HCT116 (cell line): ENCODE results near the gene EPS15. TPM values are rescaled to one million over a fixed set of nuclear protein-coding genes. Genes with fewer than 3 reads are reported as not detected.

ENCODE experiments used
- ATAC-seq: fragments of 200-7000 bp; cut with Tn5 transposase; 2 replicates; pipeline ENCODE4 v1.9.1; 2020; ENCODE audit warnings: mild to moderate bottlenecking, moderate library complexity
- BruUV-seq: library from RNA; stranded (reverse); fragments of 400-500 nt; replicated peaks from 2 replicates; lab custom pipeline; 2021; lab: Mats Ljungman, UMichigan
- CTCF ChIA-PET: fragments of 300-600 bp; sonication (Branson Sonifier 250); formaldehyde crosslinking; loops from one replicate; lab custom pipeline; 2021; ENCODE audit warnings: antibody characterized with exemption; lab: Charles Lee
- POLR2A ChIA-PET: fragments of 300-600, 350-600 bp; sonication (Branson Sonifier 250); formaldehyde crosslinking; loops from one replicate; lab custom pipeline; 2021; ENCODE audit warnings: antibody characterized with exemption; lab: Charles Lee
- RAD21 ChIA-PET, 2 experiments: fragments of 300-600 bp; sonication (Branson Sonifier 250); formaldehyde crosslinking; loops; one replicate each; lab custom pipeline; 2023; ENCODE audit warnings: low total read pairs in 2 of 2; ENCODE audit not compliant: uncharacterized antibody in 2 of 2, unreplicated experiment in 2 of 2, low non-redundant PET in 1 of 2; lab: Charles Lee
- DNase-seq: peaks from one replicate; pipeline ENCODE4 v3.0.0-alpha.2; 2010; ENCODE audit warnings: low read depth, low spot score
- H2AFZ ChIP-seq: fragments of 200-600 bp; shearing (Covaris generic), sonication (generic); 2 replicates; pipeline ENCODE4 v1.6.1; 2017; ENCODE audit warnings: low read depth, mixed run types, mixed read lengths, antibody characterized with exemption, low read length; ENCODE audit not compliant: poor library complexity, severe bottlenecking
- H3K27ac ChIP-seq: 2 replicates; pipeline ENCODE4 v1.5.1; 2012; ENCODE audit warnings: low read depth, low read length
- H3K27me3 ChIP-seq: fragments of 200-600 bp; sonication (generic); 2 replicates; pipeline ENCODE4 v1.6.1; 2016; ENCODE audit warnings: mixed run types, low read length, mixed read lengths; ENCODE audit not compliant: insufficient read depth
- H3K36me3 ChIP-seq, 2 experiments: fragments of 200-500 bp in 1 of 2; fragments of 200-600 bp in 1 of 2; sonication (Bioruptor generic) in 1 of 2; sonication (generic) in 1 of 2; 2 replicates each; pipeline versions ENCODE4 v1.5.1 to v1.6.1; 2014 to 2016; ENCODE audit warnings: low read length in 2 of 2, inconsistent platforms in 1 of 2, mixed read lengths in 1 of 2, mixed run types in 1 of 2; ENCODE audit not compliant: insufficient read depth in 2 of 2, control insufficient read depth in 1 of 2
- H3K4me1 ChIP-seq, 2 experiments: fragments of 200-600 bp in 1 of 2; sonication (generic) in 1 of 2; 2 replicates each; pipeline versions ENCODE4 v1.5.1 to v1.6.1; 2012 to 2017; ENCODE audit warnings: low read length in 2 of 2, inconsistent platforms in 1 of 2, mild to moderate bottlenecking in 1 of 2, mixed read lengths in 1 of 2, mixed run types in 1 of 2, moderate library complexity in 1 of 2; ENCODE audit not compliant: insufficient read depth in 2 of 2, control insufficient read depth in 1 of 2
- H3K4me2 ChIP-seq: fragments of 200-600 bp; sonication (generic); 2 replicates; pipeline ENCODE4 v1.6.1; 2017; ENCODE audit warnings: mixed run types, low read length, mixed read lengths
- H3K4me3 ChIP-seq, 2 experiments: fragments of 200-600 bp in 1 of 2; sonication (generic) in 1 of 2; replicated peaks in 1 of 2; 2 replicates each; pipeline ENCODE4 v1.5.1; 2011 to 2016; ENCODE audit warnings: low read length in 2 of 2, control low read depth in 1 of 2, low read depth in 1 of 2, mild to moderate bottlenecking in 1 of 2, mixed read lengths in 1 of 2, mixed run types in 1 of 2
- H3K79me2 ChIP-seq: fragments of 200-600 bp; sonication (generic); 2 replicates; pipeline ENCODE4 v1.6.1; 2017; ENCODE audit warnings: mild to moderate bottlenecking, mixed run types, low read length, moderate library complexity, mixed read lengths; ENCODE audit not compliant: insufficient read depth
- H3K9ac ChIP-seq: fragments of 200-600 bp; sonication (generic); 2 replicates; pipeline ENCODE4 v1.6.1; 2016; ENCODE audit warnings: low read length, mixed read lengths
- H3K9me2 ChIP-seq: fragments of 200-600 bp; sonication (generic), shearing (Covaris generic); 2 replicates; pipeline ENCODE4 v1.6.1; 2017; ENCODE audit warnings: mixed run types, mild to moderate bottlenecking, moderate library complexity; ENCODE audit not compliant: insufficient read depth
- H3K9me3 ChIP-seq, 2 experiments: fragments of 200-500 bp in 1 of 2; fragments of 200-600 bp in 1 of 2; sonication (Bioruptor generic) in 1 of 2; sonication (generic) in 1 of 2; 2 replicates each; pipeline ENCODE4 v1.6.1; 2014 to 2017; ENCODE audit warnings: low read length in 2 of 2, mixed read lengths in 2 of 2, inconsistent platforms in 1 of 2, low read depth in 1 of 2, mild to moderate bottlenecking in 1 of 2, mixed run types in 1 of 2, moderate library complexity in 1 of 2; ENCODE audit not compliant: control insufficient read depth in 1 of 2, insufficient read depth in 1 of 2
- H4K20me1 ChIP-seq: fragments of 200-600 bp; sonication (generic), shearing (Covaris generic); 2 replicates; pipeline ENCODE4 v1.6.1; 2017; ENCODE audit warnings: mixed run types, mild to moderate bottlenecking, moderate library complexity; ENCODE audit not compliant: insufficient read depth
- CEBPB ChIP-seq: IDR thresholded peaks from 2 replicates; pipeline ENCODE4 v1.6.1; 2012; ENCODE audit warnings: low read depth
- EGR1 ChIP-seq: IDR thresholded peaks from 2 replicates; pipeline ENCODE4 v1.6.1; 2012; ENCODE audit warnings: low read depth
- ELF1 ChIP-seq: IDR thresholded peaks from 2 replicates; pipeline ENCODE4 v1.6.1; 2012; ENCODE audit warnings: low read depth, borderline replicate concordance
- EZH2 ChIP-seq: fragments of 200-600 bp; sonication (generic); IDR thresholded peaks from 2 replicates; pipeline ENCODE4 v1.6.1; 2017; ENCODE audit warnings: antibody characterized with exemption, mixed run types
- EZH2phosphoT487 ChIP-seq: fragments of 200-600 bp; IDR thresholded peaks from 2 replicates; pipeline ENCODE4 v1.6.1; 2018; ENCODE audit warnings: antibody characterized with exemption, borderline replicate concordance
- FOSL1 ChIP-seq: IDR thresholded peaks from 2 replicates; pipeline ENCODE4 v1.6.1; 2012; ENCODE audit warnings: low read depth
- SIN3A ChIP-seq: IDR thresholded peaks from 2 replicates; pipeline ENCODE4 v1.6.1; 2012; ENCODE audit warnings: low read depth
- SP1 ChIP-seq: IDR thresholded peaks from 2 replicates; pipeline ENCODE4 v1.6.1; 2012; ENCODE audit warnings: low read depth
- SRF ChIP-seq: IDR thresholded peaks from 2 replicates; pipeline ENCODE4 v1.6.1; 2012; ENCODE audit warnings: low read depth
- TCF7L2 ChIP-seq: IDR thresholded peaks from 2 replicates; pipeline ENCODE4 v1.7.0; 2011; ENCODE audit warnings: borderline replicate concordance, inconsistent platforms; ENCODE audit not compliant: insufficient read depth, insufficient read length; ENCODE audit errors: extremely low read depth
- YY1 ChIP-seq: IDR thresholded peaks from 2 replicates; pipeline ENCODE4 v1.6.1; 2011; ENCODE audit warnings: low read length, low read depth, moderate library complexity, mild to moderate bottlenecking; ENCODE audit not compliant: insufficient replicate concordance; ENCODE audit errors: extremely low read depth
- ZFX ChIP-seq: fragments of 450-650 bp; IDR thresholded peaks from 2 replicates; pipeline ENCODE4 v1.6.1; 2017
- ZNF274 ChIP-seq: fragments of 200-500 bp; sonication (Bioruptor generic); IDR thresholded peaks from 2 replicates; pipeline ENCODE4 v1.6.1; 2014; ENCODE audit warnings: mild to moderate bottlenecking, low read depth, low read length, inconsistent platforms
- intact Hi-C: fragments of 100-400 bp; cut with micrococcal nuclease; formaldehyde crosslinking; loops from 2 replicates; pipeline ENCODE4 v1.10.0; 2022
- total RNA-seq: library from RNA; stranded (reverse); gene quantifications from one replicate; pipeline ENCODE4 v1.2.1, GENCODE V29; 2021; ENCODE audit not compliant: unreplicated experiment
- TF ChIP-seq, protein P1 (sequence below): IDR thresholded peaks from 2 replicates; pipeline ENCODE4 v1.6.1; 2012
- TF ChIP-seq, protein P2 (sequence below): IDR thresholded peaks from 2 replicates; pipeline ENCODE4 v1.6.1; 2012
- TF ChIP-seq, protein P3 (sequence below): IDR thresholded peaks from 2 replicates; pipeline ENCODE4 v1.6.1; 2012; ENCODE audit warnings: low read depth
- TF ChIP-seq, protein P4 (sequence below): IDR thresholded peaks from 2 replicates; pipeline ENCODE4 v1.6.1; 2011; ENCODE audit warnings: mild to moderate bottlenecking, low read length, moderate library complexity; ENCODE audit not compliant: insufficient replicate concordance; ENCODE audit errors: extremely low read depth

The EPS15 gene
- total RNA-seq, 1 experiment from 2014 or later: 41.2 TPM

GRCh38 chr1:51329443-51330325 is 189.4 kb downstream of the EPS15 start:
- no peak overlapping the region for H2AFZ ChIP-seq
- no peaks in the 10 kb centered on the region for H3K9me2 ChIP-seq
- POLR2A ChIA-PET: no interaction called here
- H4K20me1 ChIP-seq: no peaks in the 10 kb centered on the region
- DNase-seq (no peak), ATAC-seq (peak; percentile 8)
- TF ChIP-seq CEBPB: no peak
- TF ChIP-seq YY1: no peak
- no peak for TF ChIP-seq ZNF274
- no peak for TF ChIP-seq EZH2phosphoT487
- TF ChIP-seq, protein P1, sequence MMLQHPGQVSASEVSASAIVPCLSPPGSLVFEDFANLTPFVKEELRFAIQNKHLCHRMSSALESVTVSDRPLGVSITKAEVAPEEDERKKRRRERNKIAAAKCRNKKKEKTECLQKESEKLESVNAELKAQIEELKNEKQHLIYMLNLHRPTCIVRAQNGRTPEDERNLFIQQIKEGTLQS: no peak
- TF ChIP-seq TCF7L2: no peak
- TF ChIP-seq, protein P2, sequence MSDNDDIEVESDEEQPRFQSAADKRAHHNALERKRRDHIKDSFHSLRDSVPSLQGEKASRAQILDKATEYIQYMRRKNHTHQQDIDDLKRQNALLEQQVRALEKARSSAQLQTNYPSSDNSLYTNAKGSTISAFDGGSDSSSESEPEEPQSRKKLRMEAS: no peak
- TF ChIP-seq ZFX: no peak
- TF ChIP-seq, protein P3, sequence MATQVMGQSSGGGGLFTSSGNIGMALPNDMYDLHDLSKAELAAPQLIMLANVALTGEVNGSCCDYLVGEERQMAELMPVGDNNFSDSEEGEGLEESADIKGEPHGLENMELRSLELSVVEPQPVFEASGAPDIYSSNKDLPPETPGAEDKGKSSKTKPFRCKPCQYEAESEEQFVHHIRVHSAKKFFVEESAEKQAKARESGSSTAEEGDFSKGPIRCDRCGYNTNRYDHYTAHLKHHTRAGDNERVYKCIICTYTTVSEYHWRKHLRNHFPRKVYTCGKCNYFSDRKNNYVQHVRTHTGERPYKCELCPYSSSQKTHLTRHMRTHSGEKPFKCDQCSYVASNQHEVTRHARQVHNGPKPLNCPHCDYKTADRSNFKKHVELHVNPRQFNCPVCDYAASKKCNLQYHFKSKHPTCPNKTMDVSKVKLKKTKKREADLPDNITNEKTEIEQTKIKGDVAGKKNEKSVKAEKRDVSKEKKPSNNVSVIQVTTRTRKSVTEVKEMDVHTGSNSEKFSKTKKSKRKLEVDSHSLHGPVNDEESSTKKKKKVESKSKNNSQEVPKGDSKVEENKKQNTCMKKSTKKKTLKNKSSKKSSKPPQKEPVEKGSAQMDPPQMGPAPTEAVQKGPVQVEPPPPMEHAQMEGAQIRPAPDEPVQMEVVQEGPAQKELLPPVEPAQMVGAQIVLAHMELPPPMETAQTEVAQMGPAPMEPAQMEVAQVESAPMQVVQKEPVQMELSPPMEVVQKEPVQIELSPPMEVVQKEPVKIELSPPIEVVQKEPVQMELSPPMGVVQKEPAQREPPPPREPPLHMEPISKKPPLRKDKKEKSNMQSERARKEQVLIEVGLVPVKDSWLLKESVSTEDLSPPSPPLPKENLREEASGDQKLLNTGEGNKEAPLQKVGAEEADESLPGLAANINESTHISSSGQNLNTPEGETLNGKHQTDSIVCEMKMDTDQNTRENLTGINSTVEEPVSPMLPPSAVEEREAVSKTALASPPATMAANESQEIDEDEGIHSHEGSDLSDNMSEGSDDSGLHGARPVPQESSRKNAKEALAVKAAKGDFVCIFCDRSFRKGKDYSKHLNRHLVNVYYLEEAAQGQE: no peak
- TF ChIP-seq ELF1: no peak
- TF ChIP-seq FOSL1: no peak
- TF ChIP-seq EGR1: no peak
- TF ChIP-seq, protein P4, sequence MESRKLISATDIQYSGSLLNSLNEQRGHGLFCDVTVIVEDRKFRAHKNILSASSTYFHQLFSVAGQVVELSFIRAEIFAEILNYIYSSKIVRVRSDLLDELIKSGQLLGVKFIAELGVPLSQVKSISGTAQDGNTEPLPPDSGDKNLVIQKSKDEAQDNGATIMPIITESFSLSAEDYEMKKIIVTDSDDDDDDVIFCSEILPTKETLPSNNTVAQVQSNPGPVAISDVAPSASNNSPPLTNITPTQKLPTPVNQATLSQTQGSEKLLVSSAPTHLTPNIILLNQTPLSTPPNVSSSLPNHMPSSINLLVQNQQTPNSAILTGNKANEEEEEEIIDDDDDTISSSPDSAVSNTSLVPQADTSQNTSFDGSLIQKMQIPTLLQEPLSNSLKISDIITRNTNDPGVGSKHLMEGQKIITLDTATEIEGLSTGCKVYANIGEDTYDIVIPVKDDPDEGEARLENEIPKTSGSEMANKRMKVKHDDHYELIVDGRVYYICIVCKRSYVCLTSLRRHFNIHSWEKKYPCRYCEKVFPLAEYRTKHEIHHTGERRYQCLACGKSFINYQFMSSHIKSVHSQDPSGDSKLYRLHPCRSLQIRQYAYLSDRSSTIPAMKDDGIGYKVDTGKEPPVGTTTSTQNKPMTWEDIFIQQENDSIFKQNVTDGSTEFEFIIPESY: no peak
- no peak for TF ChIP-seq SIN3A
- TF ChIP-seq EZH2: no peak
- TF ChIP-seq SP1: no peak
- no peak for TF ChIP-seq SRF
- CTCF ChIA-PET: interaction anchor here (0.7 kb wide), 1 partner anchor 9 kb away, joined by 3 read pairs; no protein-coding TSS in a partner anchor
- H3K27ac ChIP-seq: no peak overlapping the region; the same call in 1 of the 2 replicates
- no TSS peak for BruUV-seq
- H3K79me2 ChIP-seq: peaks cover 2% of the 10 kb centered on the region; the same call in 1 of the 2 replicates
- intact Hi-C loops: no loop called here
- H3K27me3 ChIP-seq: no peaks in the 10 kb centered on the region
- peak overlapping the region; percentile 85 for H3K4me2 ChIP-seq
- no peaks in the 10 kb centered on the region for H3K36me3 ChIP-seq
- H3K4me3 ChIP-seq: peak overlapping the region; percentile 45 to 58
- H3K9ac ChIP-seq: peak overlapping the region; percentile 60
- H3K9me3 ChIP-seq: no peaks in the 10 kb centered on the region
- H3K4me1 ChIP-seq: peaks cover 25 to 60% of the 10 kb centered on the region in 2 experiments
- RAD21 ChIA-PET: no interaction called here
